Kidney epithelial cell (primary cell): Measurements from ENCODE around the gene TRAPPC12. TPM values are rescaled to one million over a fixed set of nuclear protein-coding genes. Genes with fewer than 3 reads are reported as not detected.
"Not testable (repeated sequence)": the region's sequence is repeated elsewhere in the genome, so short reads cannot be mapped to it uniquely, and the experiment has no call there.

Experiments used
- DNase-seq: peaks from one replicate; pipeline ENCODE4 v3.0.0-alpha.2; 2010; ENCODE audit warnings: low read depth
- H3K27me3 ChIP-seq: 2 replicates; pipeline ENCODE4 v1.6.0; 2011; ENCODE audit warnings: low read length; ENCODE audit not compliant: control insufficient read depth, insufficient read depth
- H3K36me3 ChIP-seq: 2 replicates; pipeline ENCODE4 v1.5.1; 2011; ENCODE audit warnings: low read length; ENCODE audit not compliant: control insufficient read depth, insufficient read depth
- H3K4me3 ChIP-seq: 2 replicates; pipeline ENCODE4 v1.5.1; 2011; ENCODE audit warnings: low read depth, mild to moderate bottlenecking, control low read depth, low read length
- CTCF ChIP-seq: IDR thresholded peaks from 2 replicates; pipeline ENCODE4 v1.5.1; 2011; ENCODE audit warnings: mild to moderate bottlenecking, moderate library complexity, low read length, control low read depth, inconsistent platforms; ENCODE audit not compliant: insufficient read depth, poor library complexity, severe bottlenecking
- total RNA-seq: library from RNA; depleted of rRNA; stranded (reverse); fragments of >200 nt; gene quantifications from 2 replicates; pipeline ENCODE4 v1.2.3, GENCODE V29; 2015

The TRAPPC12 gene
- total RNA-seq, 1 donor from 2014 or later, result 47.7 TPM

- DNase-seq, result no peak
- TF ChIP-seq CTCF, result no peak
- H3K27me3 ChIP-seq, result no peaks in the 10 kb centered on the region
- H3K4me3 ChIP-seq, result no peak overlapping the region
- H3K36me3 ChIP-seq, result peaks cover 2% of the 10 kb centered on the region
Measured at GRCh38 chr2:3447789-3448317, 68.4 kb downstream of the TRAPPC12 start.

DNA sequence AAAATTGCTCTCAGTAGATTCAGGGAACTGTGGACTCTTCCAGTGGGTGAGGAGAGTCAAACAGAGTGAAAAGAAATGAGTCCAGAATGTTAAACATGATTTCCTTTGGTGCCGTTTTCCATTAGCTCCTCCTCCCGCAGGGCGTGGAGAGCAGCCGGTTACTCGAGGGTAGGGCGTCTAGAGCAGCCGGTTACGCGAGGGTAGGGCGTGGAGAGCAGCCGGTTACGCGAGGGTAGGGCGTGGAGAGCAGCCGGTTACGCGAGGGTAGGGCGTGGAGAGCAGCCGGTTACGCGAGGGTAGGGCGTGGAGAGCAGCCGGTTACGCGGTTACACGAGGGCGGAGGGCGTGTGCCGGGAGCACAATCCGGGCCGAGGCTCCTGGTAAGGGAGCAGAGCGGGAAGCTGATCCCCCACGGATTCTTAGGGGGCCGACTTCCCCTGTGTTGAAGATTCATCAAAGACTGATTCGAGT lies 69.0 kb downstream of the TRAPPC12 start:
- H3K27me3 ChIP-seq, H3K36me3 ChIP-seq, DNase-seq, H3K4me3 ChIP-seq: not testable (repeated sequence)

GRCh38 chr2:3449086-3449485 lies 69.6 kb downstream of the TRAPPC12 start:
- no peak for DNase-seq
- Histone ChIP-seq H3K4me3 (no peak overlapping the region), H3K36me3 (peaks cover 2% of the 10 kb centered on the region), H3K27me3 (no peaks in the 10 kb centered on the region)
- TF ChIP-seq CTCF, result no peak

GRCh38 chr2:3449936-3450335 lies 70.4 kb downstream of the TRAPPC12 start:
- TF ChIP-seq CTCF, result no peak
- Histone ChIP-seq H3K4me3 (no peak overlapping the region), H3K27me3 (no peaks in the 10 kb centered on the region), H3K36me3 (peaks cover 4% of the 10 kb centered on the region)
- DNase-seq, result no peak

GRCh38 chr2:3450385-3451010 lies 71.0 kb downstream of the TRAPPC12 start:
- no peak overlapping the region for H3K4me3 ChIP-seq
- TF ChIP-seq CTCF, result no peak

DNA sequence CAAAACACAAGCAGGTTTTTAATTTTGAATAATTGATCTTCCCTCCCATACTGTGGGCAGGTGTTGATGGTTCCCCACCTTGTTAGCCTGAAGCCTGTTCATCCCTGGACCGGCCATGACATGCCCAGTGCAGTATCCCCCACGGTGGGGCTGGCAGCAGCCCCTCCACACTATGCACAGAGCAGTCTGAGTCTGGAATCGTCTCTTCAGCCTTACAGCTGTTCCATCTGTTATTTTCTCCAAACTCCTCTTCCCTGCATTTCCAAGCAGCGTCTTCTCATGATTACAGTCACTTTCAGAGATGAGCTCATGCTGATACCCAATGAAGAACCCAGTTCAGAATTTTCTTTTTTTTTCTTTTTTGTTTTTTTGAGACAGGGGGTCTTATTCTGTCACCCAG lies 71.7 kb downstream of the TRAPPC12 start:
- H3K4me3 ChIP-seq, result no peak overlapping the region
- H3K27me3 ChIP-seq, result no peaks in the 10 kb centered on the region
- H3K36me3 ChIP-seq, result peaks cover 2% of the 10 kb centered on the region
- no peak for TF ChIP-seq CTCF
- no peak for DNase-seq

More at GRCh38 chr2:3450385-3451010, 71.0 kb downstream of the TRAPPC12 start:
- Histone ChIP-seq H3K27me3 (no peaks in the 10 kb centered on the region), H3K36me3 (peaks cover 4% of the 10 kb centered on the region)
- DNase-seq, result no peak
